GM23248 (cell line): ENCODE measurements around the gene P2RX1. TPM values are rescaled to one million over a fixed set of nuclear protein-coding genes. Genes with fewer than 3 reads are reported as not detected.

Experiments used
- DNase-seq: peaks from one replicate; pipeline ENCODE4 v3.0.0-alpha.2; 2015
- H2AFZ ChIP-seq: fragments of 200-600 bp; sonication (generic); 2 replicates; pipeline ENCODE4 v1.6.1; 2016; ENCODE audit warnings: antibody characterized with exemption
- H3F3A ChIP-seq: fragments of 200-600 bp; sonication (generic); 2 replicates; pipeline ENCODE4 v1.6.1; 2016; ENCODE audit warnings: mild to moderate bottlenecking, antibody characterized with exemption, mixed run types; ENCODE audit not compliant: insufficient read depth
- H3K27ac ChIP-seq: fragments of 200-600 bp; sonication (generic); 2 replicates; pipeline ENCODE4 v1.5.1; 2016; ENCODE audit warnings: mild to moderate bottlenecking
- H3K27me3 ChIP-seq: fragments of 200-600 bp; sonication (generic); replicated peaks from 2 replicates; pipeline ENCODE4 v1.6.1; 2016; ENCODE audit warnings: mild to moderate bottlenecking; ENCODE audit not compliant: insufficient read depth
- H3K36me3 ChIP-seq: fragments of 200-600 bp; sonication (generic); 2 replicates; pipeline ENCODE4 v1.6.1; 2016; ENCODE audit warnings: low read depth, mild to moderate bottlenecking
- H3K4me1 ChIP-seq: fragments of 200-600 bp; sonication (generic); 2 replicates; pipeline ENCODE4 v1.6.1; 2016; ENCODE audit warnings: mild to moderate bottlenecking; ENCODE audit not compliant: insufficient read depth
- H3K4me2 ChIP-seq: fragments of 200-600 bp; sonication (generic); one replicate; pipeline ENCODE4 v1.6.1; 2016; ENCODE audit warnings: mild to moderate bottlenecking; ENCODE audit not compliant: unreplicated experiment
- H3K4me3 ChIP-seq: fragments of 200-600 bp; sonication (generic); 2 replicates; pipeline ENCODE4 v1.5.1; 2016; ENCODE audit warnings: mild to moderate bottlenecking
- H3K79me2 ChIP-seq: fragments of 200-600 bp; sonication (generic); 2 replicates; pipeline ENCODE4 v1.6.1; 2016; ENCODE audit warnings: mild to moderate bottlenecking; ENCODE audit not compliant: insufficient read depth
- H3K9ac ChIP-seq: fragments of 200-600 bp; sonication (generic); 2 replicates; pipeline ENCODE4 v1.6.1; 2016; ENCODE audit warnings: mild to moderate bottlenecking
- H3K9me2 ChIP-seq: fragments of 200-600 bp; sonication (generic); 2 replicates; pipeline ENCODE4 v1.6.1; 2016; ENCODE audit warnings: mixed run types, mild to moderate bottlenecking, moderate library complexity; ENCODE audit not compliant: insufficient read depth
- H3K9me3 ChIP-seq: fragments of 200-600 bp; sonication (generic); one replicate; pipeline ENCODE4 v1.6.1; 2017; ENCODE audit warnings: low read depth
- H4K20me1 ChIP-seq: fragments of 200-600 bp; sonication (generic); 2 replicates; pipeline ENCODE4 v1.6.0; 2016; ENCODE audit not compliant: insufficient read depth
- EZH2 ChIP-seq: fragments of 200-600 bp; sonication (generic); IDR thresholded peaks from 2 replicates; pipeline ENCODE4 v1.6.1; 2018; ENCODE audit warnings: antibody characterized with exemption, mild to moderate bottlenecking; ENCODE audit not compliant: insufficient read depth, poor library complexity, severe bottlenecking
- EZH2phosphoT487 ChIP-seq: fragments of 200-600 bp; sonication (generic); IDR thresholded peaks from 2 replicates; pipeline ENCODE4 v1.6.1; 2018; ENCODE audit warnings: antibody characterized with exemption, moderate library complexity, mild to moderate bottlenecking, low read depth; ENCODE audit not compliant: insufficient read depth
- WGBS, 2 experiments: methylation state at CpG; one replicate each; pipeline ENCODE4 v1.1.6; 2015 to 2017; ENCODE audit warnings: low lambda C conversion rate in 2 of 2, low coverage in 1 of 2; ENCODE audit errors: missing lambda C conversion rate in 2 of 2; 5-methylcytosine and 5-hydroxymethylcytosine counted together
- in situ Hi-C: fragments of 300-500 bp; cut with MboI; formaldehyde crosslinking; loops from 2 replicates; pipeline ENCODE4 v1.15.0; 2020
- polyA plus RNA-seq: library from polyadenylated mRNA; unstranded; fragments of >200 nt; fragmentation: Nextera tagmentation; extraction: Ambion mirVana; gene quantifications from 2 replicates; pipeline ENCODE4 v1.2.1, GENCODE V29; 2016
- total RNA-seq: library from RNA; depleted of rRNA; stranded (reverse); fragments of >200 nt; shearing (Covaris generic); gene quantifications from 2 replicates; pipeline ENCODE4 v1.2.3, GENCODE V29; 2014

The P2RX1 gene
- total and polyA plus RNA-seq, 2 experiments from 2014 or later, result not detected

- 65 to 67% methylated on average over 16 to 18 of the region's 18 CpGs for WGBS, 2 experiments
- Histone ChIP-seq H3K9me3 (no peaks in the 10 kb centered on the region), H4K20me1 (no peaks in the 10 kb centered on the region), H3K9ac (no peak overlapping the region), H3K9me2 (no peaks in the 10 kb centered on the region), H3K27ac (no peak overlapping the region), H3K79me2 (no peaks in the 10 kb centered on the region), H3K4me1 (no peaks in the 10 kb centered on the region), H3K4me3 (no peak overlapping the region), H3F3A (no peaks in the 10 kb centered on the region), H3K36me3 (no peaks in the 10 kb centered on the region), H3K4me2 (no peak overlapping the region), H3K27me3 (no peaks in the 10 kb centered on the region), H2AFZ (no peak overlapping the region)
- DNase-seq, result no peak
- in situ Hi-C loops, result no loop called here
- no peak for TF ChIP-seq EZH2phosphoT487
- no peak for TF ChIP-seq EZH2
These were observed 7.4 kb upstream of the P2RX1 start for GRCh38 chr17:3923466-3924190.

GRCh38 chr17:3922765-3923164 lies 6.5 kb upstream of the P2RX1 start:
- Histone ChIP-seq H2AFZ (no peak overlapping the region), H3K9me2 (no peaks in the 10 kb centered on the region), H3K4me1 (no peaks in the 10 kb centered on the region), H3K9ac (no peak overlapping the region), H3K79me2 (no peaks in the 10 kb centered on the region), H3K27ac (no peak overlapping the region), H3K4me2 (no peak overlapping the region), H3K36me3 (no peaks in the 10 kb centered on the region), H3K9me3 (no peaks in the 10 kb centered on the region), H4K20me1 (no peaks in the 10 kb centered on the region), H3K27me3 (no peaks in the 10 kb centered on the region), H3K4me3 (no peak overlapping the region), H3F3A (no peaks in the 10 kb centered on the region)
- no peak for DNase-seq
- in situ Hi-C loops, result no loop called here
- 89% methylated on average over 7 of the region's 7 CpGs for WGBS, 2 experiments
- no peak for TF ChIP-seq EZH2
- TF ChIP-seq EZH2phosphoT487, result no peak

- Histone ChIP-seq H3K27me3 (no peaks in the 10 kb centered on the region), H3K36me3 (no peaks in the 10 kb centered on the region), H2AFZ (no peak overlapping the region), H4K20me1 (no peaks in the 10 kb centered on the region), H3K4me1 (no peaks in the 10 kb centered on the region), H3K9me3 (no peaks in the 10 kb centered on the region), H3K4me3 (no peak overlapping the region), H3K9me2 (no peaks in the 10 kb centered on the region), H3K4me2 (no peak overlapping the region), H3K79me2 (no peaks in the 10 kb centered on the region), H3K27ac (no peak overlapping the region), H3F3A (no peaks in the 10 kb centered on the region), H3K9ac (no peak overlapping the region)
- no peak for DNase-seq
- TF ChIP-seq EZH2phosphoT487, result no peak
- TF ChIP-seq EZH2, result no peak
- in situ Hi-C loops, result no loop called here
- 71 to 72% methylated on average over 26 to 27 of the region's 27 CpGs for WGBS, 2 experiments
These were observed 5.4 kb upstream of the P2RX1 start for GRCh38 chr17:3921502-3922319.

- no peak for DNase-seq
- H3K4me2 ChIP-seq, result no peak overlapping the region
- TF ChIP-seq EZH2 (no peak), EZH2phosphoT487 (no peak)
- no peaks in the 10 kb centered on the region for H3K36me3 ChIP-seq
- no peaks in the 10 kb centered on the region for H3F3A ChIP-seq
- no peaks in the 10 kb centered on the region for H3K9me2 ChIP-seq
- no peak overlapping the region for H3K9ac ChIP-seq
- no peaks in the 10 kb centered on the region for H3K4me1 ChIP-seq
- H4K20me1 ChIP-seq, result no peaks in the 10 kb centered on the region
- no peak overlapping the region for H2AFZ ChIP-seq
- no peak overlapping the region for H3K27ac ChIP-seq
- H3K79me2 ChIP-seq, result no peaks in the 10 kb centered on the region
- H3K27me3 ChIP-seq, result no peaks in the 10 kb centered on the region
- H3K4me3 ChIP-seq, result no peak overlapping the region
- no peaks in the 10 kb centered on the region for H3K9me3 ChIP-seq
- in situ Hi-C loops, result no loop called here
- 76 to 79% methylated on average over 15 to 16 of the region's 16 CpGs for WGBS, 2 experiments
These were observed 4.7 kb upstream of the P2RX1 start for GRCh38 chr17:3921006-3921405.
